H9 (cell line): Measurements from ENCODE around the gene DUSP2. TPM values are rescaled to one million over a fixed set of nuclear protein-coding genes. Genes with fewer than 3 reads are reported as not detected.

ENCODE experiments used
- DNase-seq: peaks from one replicate; pipeline ENCODE4 v3.0.0-alpha.2; 2017
- H2AFZ ChIP-seq: one replicate; pipeline ENCODE4 v1.6.1; 2013; ENCODE audit warnings: mild to moderate bottlenecking, low read length, control low read depth, moderate library complexity
- H2AK5ac ChIP-seq: 2 replicates; pipeline ENCODE4 v1.6.1; 2013; ENCODE audit warnings: low read length, control low read depth, mixed read lengths; ENCODE audit not compliant: insufficient read length
- H2BK120ac ChIP-seq: one replicate; pipeline ENCODE4 v1.6.1; 2013; ENCODE audit warnings: low read depth, mild to moderate bottlenecking, low read length, control low read depth, inconsistent platforms; ENCODE audit not compliant: poor library complexity, severe bottlenecking
- H2BK12ac ChIP-seq: 2 replicates; pipeline ENCODE4 v1.6.1; 2013; ENCODE audit warnings: low read length, control low read depth, mixed read lengths, low read depth; ENCODE audit not compliant: insufficient read length
- H2BK15ac ChIP-seq: 2 replicates; pipeline ENCODE4 v1.6.1; 2013; ENCODE audit warnings: low read depth, low read length, control low read depth
- H2BK20ac ChIP-seq: one replicate; pipeline ENCODE4 v1.6.1; 2013; ENCODE audit warnings: low read depth, mild to moderate bottlenecking, low read length, control low read depth, inconsistent platforms; ENCODE audit not compliant: poor library complexity, severe bottlenecking
- H2BK5ac ChIP-seq: 2 replicates; pipeline ENCODE4 v1.6.1; 2013; ENCODE audit warnings: low read length, control low read depth, mixed read lengths; ENCODE audit not compliant: insufficient read length
- H3K14ac ChIP-seq: 2 replicates; pipeline ENCODE4 v1.6.1; 2013; ENCODE audit warnings: low read length, control low read depth; ENCODE audit not compliant: insufficient read depth
- H3K18ac ChIP-seq: 2 replicates; pipeline ENCODE4 v1.6.1; 2013; ENCODE audit warnings: low read depth, mild to moderate bottlenecking, mixed read lengths, low read length, control low read depth; ENCODE audit not compliant: insufficient read length
- H3K23ac ChIP-seq: 2 replicates; pipeline ENCODE4 v1.6.1; 2013; ENCODE audit warnings: low read length, control low read depth, mixed read lengths, low read depth; ENCODE audit not compliant: insufficient read length
- H3K23me2 ChIP-seq: 2 replicates; pipeline ENCODE4 v1.6.1; 2013; ENCODE audit warnings: low read depth, mild to moderate bottlenecking, mixed read lengths, low read length, control low read depth; ENCODE audit not compliant: insufficient read length, poor library complexity, severe bottlenecking
- H3K27ac ChIP-seq: 2 replicates; pipeline ENCODE4 v1.5.1; 2013; ENCODE audit warnings: low read length, control low read depth, mixed read lengths, low read depth; ENCODE audit not compliant: insufficient read length
- H3K27me3 ChIP-seq: 2 replicates; pipeline ENCODE4 v1.6.1; 2013; ENCODE audit warnings: low read length, control low read depth, inconsistent platforms; ENCODE audit not compliant: insufficient read depth
- H3K4ac ChIP-seq: 2 replicates; pipeline ENCODE4 v1.6.1; 2013; ENCODE audit warnings: low read depth, mild to moderate bottlenecking, control low read depth, inconsistent platforms, low read length, moderate library complexity
- H3K4me1 ChIP-seq: 2 replicates; pipeline ENCODE4 v1.6.1; 2013; ENCODE audit warnings: low read length, control low read depth, inconsistent platforms; ENCODE audit not compliant: insufficient read depth
- H3K4me2 ChIP-seq: 2 replicates; pipeline ENCODE4 v1.6.1; 2013; ENCODE audit warnings: low read length, control low read depth, mixed read lengths; ENCODE audit not compliant: insufficient read length, insufficient read depth
- H3K56ac ChIP-seq: 2 replicates; pipeline ENCODE4 v1.6.1; 2013; ENCODE audit warnings: low read depth, mild to moderate bottlenecking, mixed read lengths, low read length, control low read depth; ENCODE audit not compliant: insufficient read length
- H3K79me1 ChIP-seq: 2 replicates; pipeline ENCODE4 v1.6.1; 2013; ENCODE audit warnings: low read depth, mild to moderate bottlenecking, moderate library complexity, low read length, control low read depth, inconsistent platforms; ENCODE audit not compliant: insufficient read depth, poor library complexity, severe bottlenecking
- H3K79me2 ChIP-seq: 2 replicates; pipeline ENCODE4 v1.6.1; 2013; ENCODE audit warnings: low read length, control low read depth, inconsistent platforms; ENCODE audit not compliant: insufficient read depth
- H3K9ac ChIP-seq: 2 replicates; pipeline ENCODE4 v1.6.1; 2013; ENCODE audit warnings: low read length, control low read depth, mixed read lengths; ENCODE audit not compliant: insufficient read length; ENCODE audit errors: extremely low read depth
- H3K9me3 ChIP-seq: one replicate; pipeline ENCODE4 v1.6.1; 2013; ENCODE audit warnings: low read depth, low read length, inconsistent platforms; ENCODE audit not compliant: control insufficient read depth
- H3T11ph ChIP-seq: one replicate; pipeline ENCODE4 v1.6.1; 2013; ENCODE audit warnings: mild to moderate bottlenecking, low read length, control low read depth, inconsistent platforms
- H4K20me1 ChIP-seq: one replicate; pipeline ENCODE4 v1.6.1; 2013; ENCODE audit not compliant: control insufficient read depth, insufficient read length, insufficient read depth
- H4K5ac ChIP-seq: 2 replicates; pipeline ENCODE4 v1.6.1; 2013; ENCODE audit warnings: low read depth, mild to moderate bottlenecking, mixed read lengths, low read length, control low read depth; ENCODE audit not compliant: insufficient read length
- H4K8ac ChIP-seq: replicated peaks from 2 replicates; pipeline ENCODE4 v1.6.1; 2013; ENCODE audit warnings: low read length, control low read depth, mixed read lengths, low read depth; ENCODE audit not compliant: insufficient read length
- H4K91ac ChIP-seq: 2 replicates; pipeline ENCODE4 v1.6.1; 2013; ENCODE audit warnings: low read depth, mild to moderate bottlenecking, moderate library complexity, mixed read lengths, low read length, control low read depth; ENCODE audit not compliant: insufficient read length
- H3K27ac Mint-ChIP-seq, 3 experiments: 2 replicates in 2 of 3; 3 replicates in 1 of 3; pipeline ENCODE4 v1.8.0; 2020 to 2021; ENCODE audit warnings: mixed read lengths in 3 of 3, mild to moderate bottlenecking in 1 of 3, moderate library complexity in 1 of 3
- H3K27me3 Mint-ChIP-seq: 2 replicates; pipeline ENCODE4 v1.8.0; 2021; ENCODE audit warnings: low read depth, mild to moderate bottlenecking, moderate library complexity, mixed read lengths
- H3K36me3 Mint-ChIP-seq, 3 experiments: 2 replicates in 2 of 3; 3 replicates in 1 of 3; pipeline ENCODE4 v1.8.0; 2020 to 2021; ENCODE audit warnings: low read depth in 3 of 3, mixed read lengths in 3 of 3; ENCODE audit not compliant: insufficient read depth in 1 of 3
- H3K4me1 Mint-ChIP-seq, 2 experiments: 2 replicates each; pipeline ENCODE4 v1.8.0; 2020; ENCODE audit warnings: mixed read lengths in 2 of 2
- H3K4me3 Mint-ChIP-seq, 2 experiments: 2 replicates in 1 of 2; 3 replicates in 1 of 2; pipeline ENCODE4 v1.8.0; 2020 to 2021; ENCODE audit warnings: mild to moderate bottlenecking in 2 of 2, mixed read lengths in 2 of 2, moderate library complexity in 1 of 2
- H3K9me3 Mint-ChIP-seq, 2 experiments: 2 replicates in 1 of 2; 3 replicates in 1 of 2; pipeline ENCODE4 v1.8.0; 2020; ENCODE audit warnings: mild to moderate bottlenecking in 2 of 2, mixed read lengths in 2 of 2, moderate library complexity in 1 of 2
- WGBS: extraction: QIAGEN DNeasy Blood & Tissue Kit; methylation state at CpG from one replicate; pipeline ENCODE4 v1.1.7; 2013; ENCODE audit warnings: missing lambda C conversion rate, low lambda C conversion rate, mixed read lengths; ENCODE audit not compliant: insufficient read length; ENCODE audit errors: extremely low coverage; 5-methylcytosine and 5-hydroxymethylcytosine counted together
- total RNA-seq: library from RNA; stranded (reverse); gene quantifications from 2 replicates; pipeline ENCODE4 v1.2.1, GENCODE V29; 2021
- TF ChIP-seq, protein P1 (sequence below): fragments of 200-600 bp; sonication (generic); conservative IDR thresholded peaks from 3 replicates; pipeline ENCODE4 v1.8.0; 2021; ENCODE audit warnings: antibody characterized with exemption, mild to moderate bottlenecking

DUSP2 gene
- total RNA-seq, 1 experiment from 2014 or later, result 14.9 TPM

DNA sequence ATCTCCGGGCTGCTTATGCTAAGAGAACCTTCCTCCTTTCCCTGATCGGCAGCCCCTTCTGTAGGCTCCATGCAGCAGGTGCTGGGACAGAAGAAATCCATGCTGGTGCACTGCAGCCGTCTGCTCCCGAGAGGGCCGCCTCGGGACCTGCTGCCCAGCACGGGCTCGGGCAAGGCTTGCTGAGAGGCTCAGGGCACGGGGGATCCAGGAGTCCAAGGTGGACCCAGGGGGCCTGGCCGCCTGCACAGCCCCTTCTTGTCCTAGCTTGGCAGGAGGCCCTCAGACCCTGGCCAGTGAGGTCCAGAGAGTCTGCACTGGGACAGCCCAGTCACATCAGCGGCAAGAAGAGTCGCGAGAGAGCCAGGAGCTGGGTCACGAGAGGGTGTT, 13.3 kb upstream of the DUSP2 start:
- peaks cover 0 to 2% (median 0%) of the 10 kb centered on the region in 3 experiments; a peak in 2 of 7 replicates for H3K36me3 Mint-ChIP-seq
- H3K79me1 ChIP-seq, result no peaks in the 10 kb centered on the region
- DNase-seq, result peak; percentile 27
- no peak overlapping the region for H2BK20ac ChIP-seq
- no CpG with 5 or more reads among the region's 14 CpGs for WGBS
- no peak overlapping the region for H3T11ph ChIP-seq
- no peak overlapping the region for H4K5ac ChIP-seq
- no peak overlapping the region for H4K91ac ChIP-seq
- no peak overlapping the region for H3K4me3 Mint-ChIP-seq
- peaks cover 12 to 14% of the 10 kb centered on the region in 2 experiments; a peak in 3 of 4 replicates for H3K4me1 Mint-ChIP-seq
- H2AFZ ChIP-seq, result no peak overlapping the region
- H3K27ac Mint-ChIP-seq, result no peak overlapping the region
- peaks cover 9% of the 10 kb centered on the region for H3K27me3 Mint-ChIP-seq
- no peak overlapping the region for H2BK12ac ChIP-seq
- H3K79me2 ChIP-seq, result no peaks in the 10 kb centered on the region
- no peak overlapping the region for H3K9ac ChIP-seq
- no peak overlapping the region for H2AK5ac ChIP-seq
- no peak overlapping the region for H3K23ac ChIP-seq
- no peak overlapping the region for H2BK5ac ChIP-seq
- H3K4me2 ChIP-seq, result no peak overlapping the region
- no peaks in the 10 kb centered on the region for H3K9me3 Mint-ChIP-seq
- H2BK120ac ChIP-seq, result no peak overlapping the region
- no peaks in the 10 kb centered on the region for H3K27me3 ChIP-seq
- no peaks in the 10 kb centered on the region for H4K20me1 ChIP-seq
- no peak overlapping the region for H2BK15ac ChIP-seq
- H3K18ac ChIP-seq, result no peak overlapping the region
- H4K8ac ChIP-seq, result no peak overlapping the region
- H3K27ac ChIP-seq, result no peak overlapping the region
- H3K14ac ChIP-seq, result no peak overlapping the region; the same call in 1 of the 2 replicates
- no peaks in the 10 kb centered on the region for H3K9me3 ChIP-seq
- TF ChIP-seq, protein P1, sequence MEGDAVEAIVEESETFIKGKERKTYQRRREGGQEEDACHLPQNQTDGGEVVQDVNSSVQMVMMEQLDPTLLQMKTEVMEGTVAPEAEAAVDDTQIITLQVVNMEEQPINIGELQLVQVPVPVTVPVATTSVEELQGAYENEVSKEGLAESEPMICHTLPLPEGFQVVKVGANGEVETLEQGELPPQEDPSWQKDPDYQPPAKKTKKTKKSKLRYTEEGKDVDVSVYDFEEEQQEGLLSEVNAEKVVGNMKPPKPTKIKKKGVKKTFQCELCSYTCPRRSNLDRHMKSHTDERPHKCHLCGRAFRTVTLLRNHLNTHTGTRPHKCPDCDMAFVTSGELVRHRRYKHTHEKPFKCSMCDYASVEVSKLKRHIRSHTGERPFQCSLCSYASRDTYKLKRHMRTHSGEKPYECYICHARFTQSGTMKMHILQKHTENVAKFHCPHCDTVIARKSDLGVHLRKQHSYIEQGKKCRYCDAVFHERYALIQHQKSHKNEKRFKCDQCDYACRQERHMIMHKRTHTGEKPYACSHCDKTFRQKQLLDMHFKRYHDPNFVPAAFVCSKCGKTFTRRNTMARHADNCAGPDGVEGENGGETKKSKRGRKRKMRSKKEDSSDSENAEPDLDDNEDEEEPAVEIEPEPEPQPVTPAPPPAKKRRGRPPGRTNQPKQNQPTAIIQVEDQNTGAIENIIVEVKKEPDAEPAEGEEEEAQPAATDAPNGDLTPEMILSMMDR, result no peak
- H3K4ac ChIP-seq, result no peak overlapping the region
- no peak overlapping the region for H3K56ac ChIP-seq
- H3K23me2 ChIP-seq, result no peaks in the 10 kb centered on the region
- no peaks in the 10 kb centered on the region for H3K4me1 ChIP-seq
